ENCODE measurements around the gene TMEM161A. TPM values are rescaled to one million over a fixed set of nuclear protein-coding genes. Genes with fewer than 3 reads are reported as not detected.
"Not testable (repeated sequence)": the region's sequence is repeated elsewhere in the genome, so short reads cannot be mapped to it uniquely, and the experiment has no call there.

Gene TMEM161A
- total RNA-seq, 1 donor from 2014 or later = 31.7 TPM

GRCh38 chr19:19154768-19155494, 16.7 kb upstream of the TMEM161A start:
- Histone ChIP-seq H3K4me1 (no peaks in the 10 kb centered on the region), H3K9me3 (no peaks in the 10 kb centered on the region)
- intact Hi-C loops (cut with DNase I) = no loop called here

GRCh38 chr19:19152668-19153384, 14.5 kb upstream of the TMEM161A start:
- intact Hi-C loops (cut with DNase I) = no loop called here
- Histone ChIP-seq H3K27me3 (no peaks in the 10 kb centered on the region), H3K4me1 (no peaks in the 10 kb centered on the region), H3K9me3 (no peaks in the 10 kb centered on the region), H3K27ac (no peak overlapping the region), H3K36me3 (peaks cover 0 to 16% of the 10 kb centered on the region in 2 donors), H3K4me3 (no peak overlapping the region)
- no peak for DNase-seq (ENCODE audit: extremely low spot score in 2 of 2)
- TF ChIP-seq POLR2AphosphoS5 (IDR thresholded peaks at IDR 0.05; ENCODE audit: insufficient read depth in 1 of 2, low read depth in 1 of 2) (no peak), CTCF (IDR thresholded peaks at IDR 0.05) (no peak), POLR2A (IDR thresholded peaks at IDR 0.05) (no peak)

More at GRCh38 chr19:19154768-19155494, 16.7 kb upstream of the TMEM161A start:
- H3K4me3 ChIP-seq = no peak overlapping the region
- TF ChIP-seq POLR2A (IDR thresholded peaks at IDR 0.05) (no peak), CTCF (IDR thresholded peaks at IDR 0.05) (no peak), POLR2AphosphoS5 (IDR thresholded peaks at IDR 0.05; ENCODE audit: insufficient read depth in 1 of 2, low read depth in 1 of 2) (no peak)
- no peak overlapping the region for H3K27ac ChIP-seq
- peaks cover 0 to 5% of the 10 kb centered on the region in 2 donors for H3K36me3 ChIP-seq
- no peak for DNase-seq (ENCODE audit: extremely low spot score in 2 of 2)
- no peaks in the 10 kb centered on the region for H3K27me3 ChIP-seq

- TF ChIP-seq POLR2A (IDR thresholded peaks at IDR 0.05) (no peak), CTCF (IDR thresholded peaks at IDR 0.05) (no peak), POLR2AphosphoS5 (IDR thresholded peaks at IDR 0.05; ENCODE audit: insufficient read depth in 1 of 2, low read depth in 1 of 2) (no peak)
- peaks cover 0 to 16% of the 10 kb centered on the region in 2 donors for H3K36me3 ChIP-seq
- intact Hi-C loops (cut with DNase I) = no loop called here
Measured at GRCh38 chr19:19151418-19151817, 13.1 kb upstream of the TMEM161A start.

GRCh38 chr19:19149435-19149834, 11.2 kb upstream of the TMEM161A start:
- intact Hi-C loops (cut with DNase I) = no loop called here
- TF ChIP-seq POLR2A (IDR thresholded peaks at IDR 0.05) (no peak), POLR2AphosphoS5 (IDR thresholded peaks at IDR 0.05; ENCODE audit: insufficient read depth in 1 of 2, low read depth in 1 of 2) (no peak), CTCF (IDR thresholded peaks at IDR 0.05) (no peak)
- Histone ChIP-seq H3K9me3 (no peaks in the 10 kb centered on the region), H3K27ac (no peak overlapping the region), H3K4me3 (no peak overlapping the region), H3K36me3 (peaks cover 0 to 15% of the 10 kb centered on the region in 2 donors), H3K4me1 (peaks cover 10% of the 10 kb centered on the region), H3K27me3 (no peaks in the 10 kb centered on the region)
- no peak for DNase-seq (ENCODE audit: extremely low spot score in 2 of 2)

More at GRCh38 chr19:19151418-19151817, 13.1 kb upstream of the TMEM161A start:
- no peaks in the 10 kb centered on the region for H3K27me3 ChIP-seq
- no peak overlapping the region for H3K27ac ChIP-seq
- H3K9me3 ChIP-seq = no peaks in the 10 kb centered on the region
- H3K4me3 ChIP-seq = no peak overlapping the region
- H3K4me1 ChIP-seq = no peaks in the 10 kb centered on the region
- DNase-seq (ENCODE audit: extremely low spot score in 2 of 2) = no peak

- H3K27me3 ChIP-seq; intact Hi-C loops (cut with DNase I); H3K4me1 ChIP-seq; DNase-seq (ENCODE audit: extremely low spot score in 2 of 2); H3K27ac ChIP-seq; H3K9me3 ChIP-seq; H3K4me3 ChIP-seq: not testable (repeated sequence)
- peaks cover 0 to 15% of the 10 kb centered on the region in 2 donors for H3K36me3 ChIP-seq
Measured at GRCh38 chr19:19148504-19148903, 10.2 kb upstream of the TMEM161A start.
